Small intestine (tissue), 7 donors: Measurements from ENCODE around the gene CD55. TPM values are rescaled to one million over a fixed set of nuclear protein-coding genes. Genes with fewer than 3 reads are reported as not detected.

Source experiments
- DNase-seq, 2 donors: peaks; one replicate each; pipeline versions ENCODE4 v3.0.0 to v3.0.0-alpha.2; 2013
- FAIRE-seq: peaks from 2 replicates; lab custom pipeline; 2012; peaks lifted over from hg19 to GRCh38; lab: Jason Lieb, UNC
- H3K27ac ChIP-seq, 3 donors: one replicate each; pipeline ENCODE4 v1.5.1; 2013; ENCODE audit warnings: low read length in 2 of 3, mild to moderate bottlenecking in 2 of 3, control low read depth in 1 of 3, inconsistent platforms in 1 of 3, low read depth in 1 of 3, moderate library complexity in 1 of 3
- H3K27me3 ChIP-seq, 3 donors: one replicate each; pipeline ENCODE4 v1.6.1; 2013; ENCODE audit warnings: low read length in 3 of 3, inconsistent platforms in 1 of 3; ENCODE audit not compliant: control insufficient read depth in 3 of 3, insufficient read depth in 3 of 3
- H3K36me3 ChIP-seq, 3 donors: one replicate each; pipeline ENCODE4 v1.6.1; 2013; ENCODE audit warnings: low read length in 3 of 3, inconsistent platforms in 1 of 3, low read depth in 1 of 3, mild to moderate bottlenecking in 1 of 3, moderate library complexity in 1 of 3; ENCODE audit not compliant: control insufficient read depth in 3 of 3, insufficient read depth in 2 of 3
- H3K4me1 ChIP-seq, 3 donors: one replicate each; pipeline ENCODE4 v1.6.1; 2013; ENCODE audit warnings: low read length in 2 of 3, inconsistent platforms in 1 of 3, low read depth in 1 of 3, mild to moderate bottlenecking in 1 of 3, moderate library complexity in 1 of 3; ENCODE audit not compliant: control insufficient read depth in 3 of 3, insufficient read depth in 2 of 3
- H3K4me3 ChIP-seq, 3 donors: one replicate each; pipeline ENCODE4 v1.5.1; 2013; ENCODE audit warnings: low read length in 3 of 3, control low read depth in 1 of 3, inconsistent platforms in 1 of 3, low read depth in 1 of 3, mild to moderate bottlenecking in 1 of 3, moderate library complexity in 1 of 3
- H3K9me3 ChIP-seq, 2 donors: one replicate each; pipeline ENCODE4 v1.6.1; 2013; ENCODE audit warnings: low read depth in 1 of 2, low read length in 1 of 2; ENCODE audit not compliant: control insufficient read depth in 2 of 2, insufficient read depth in 1 of 2
- WGBS, 3 donors: extraction: QIAGEN DNeasy Blood & Tissue Kit; methylation state at CpG; one replicate each; pipeline ENCODE4 v1.1.7; 2013; 5-methylcytosine and 5-hydroxymethylcytosine counted together
- polyA plus RNA-seq, 4 donors: library from polyadenylated mRNA; stranded (reverse) in 3 of 4; unstranded in 1 of 4; fragments of 200-250 nt in 3 of 4; fragments of 120-200 nt in 1 of 4; gene quantifications; one replicate each; pipeline versions ENCODE4 v1.2.1 to v1.2.3, GENCODE V29; 2013
- donor health status: healthy with polysubstance abuse.
- donor health status: control.
- donor health status: control.
- donor health status: Bipolar disorder and iron deficiency.
- donor health status: healthy.

The CD55 gene
- polyA plus RNA-seq, 4 donors: 19.7 to 60.2 (median 38.4) TPM

DNA sequence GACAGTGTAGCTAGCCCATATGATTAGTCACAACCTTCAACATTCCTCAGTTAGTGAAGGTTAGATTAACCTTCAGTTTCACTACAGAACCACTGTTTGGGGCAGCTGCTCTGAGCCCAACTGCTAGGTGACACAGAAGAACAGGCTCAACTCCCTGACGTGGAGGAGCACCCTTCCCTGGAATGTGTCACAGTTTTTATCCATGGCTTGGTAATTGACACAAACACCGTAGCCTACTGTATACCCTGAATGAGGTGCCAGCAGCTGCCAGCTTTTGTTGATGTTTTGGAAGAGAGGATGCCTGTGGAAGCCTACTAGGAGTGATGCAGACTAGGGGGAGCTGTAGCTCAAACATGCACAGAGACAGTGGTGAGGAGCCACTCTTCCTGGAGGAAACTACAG is 76.0 kb downstream of the CD55 start:
- H3K36me3 ChIP-seq: no peaks in the 10 kb centered on the region
- WGBS, 3 donors: 49 to 64% (median 54%) methylated on average over 2 of the region's 2 CpGs
- DNase-seq: no peak
- no peak for FAIRE-seq
- no peaks in the 10 kb centered on the region for H3K4me1 ChIP-seq
- no peak overlapping the region for H3K27ac ChIP-seq
- H3K9me3 ChIP-seq: no peaks in the 10 kb centered on the region
- peaks cover 0 to 2% (median 0%) of the 10 kb centered on the region in 3 donors for H3K27me3 ChIP-seq
- H3K4me3 ChIP-seq: no peak overlapping the region

DNA sequence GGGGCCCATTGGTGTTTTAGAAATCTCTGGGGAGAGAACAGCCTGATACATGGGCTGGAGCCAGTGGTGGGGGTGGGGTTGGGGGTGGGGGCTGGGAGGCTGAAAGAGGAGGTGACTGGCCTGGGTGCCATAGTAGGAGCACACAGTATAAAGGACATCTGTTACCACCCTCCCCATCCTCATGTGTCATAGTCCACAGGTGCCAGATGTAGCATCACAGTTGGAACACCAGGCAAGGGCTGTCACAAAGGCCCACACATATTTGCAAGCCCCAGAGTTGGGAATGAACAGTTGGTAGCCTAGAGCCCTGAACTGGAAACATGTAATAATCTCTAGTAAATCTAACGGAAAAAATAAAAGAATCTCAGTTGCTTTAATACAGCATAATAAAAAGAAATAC is 77.5 kb downstream of the CD55 start:
- H3K9me3 ChIP-seq: no peaks in the 10 kb centered on the region
- H3K36me3 ChIP-seq: no peaks in the 10 kb centered on the region
- DNase-seq (no peak), FAIRE-seq (no peak)
- H3K4me1 ChIP-seq: no peaks in the 10 kb centered on the region
- H3K27me3 ChIP-seq: peaks cover 0 to 2% (median 0%) of the 10 kb centered on the region in 3 donors
- no peak overlapping the region for H3K27ac ChIP-seq
- 89 to 100% (median 93%) methylated on average over 1 of the region's 1 CpG for WGBS, 3 donors
- no peak overlapping the region for H3K4me3 ChIP-seq

DNA sequence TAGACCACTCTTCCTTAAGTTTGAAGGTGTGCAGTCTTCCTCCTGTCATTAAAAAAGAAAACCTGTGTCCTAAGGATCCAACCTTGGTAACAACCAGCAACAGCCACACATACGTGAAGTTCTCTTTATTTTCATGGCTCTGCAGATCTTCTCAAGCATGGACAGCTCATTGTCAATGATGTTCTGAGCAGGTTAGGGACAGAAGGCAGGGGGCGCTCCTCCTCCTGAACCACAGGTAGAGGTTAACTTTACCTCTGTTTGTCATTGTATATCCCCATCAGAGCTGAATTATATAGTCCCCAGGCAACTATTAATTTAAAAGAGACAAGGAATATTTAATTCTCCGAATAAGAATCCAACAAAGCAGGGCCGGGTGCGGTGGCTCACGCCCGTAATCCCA is 80.1 kb downstream of the CD55 start:
- no peak for FAIRE-seq

DNA sequence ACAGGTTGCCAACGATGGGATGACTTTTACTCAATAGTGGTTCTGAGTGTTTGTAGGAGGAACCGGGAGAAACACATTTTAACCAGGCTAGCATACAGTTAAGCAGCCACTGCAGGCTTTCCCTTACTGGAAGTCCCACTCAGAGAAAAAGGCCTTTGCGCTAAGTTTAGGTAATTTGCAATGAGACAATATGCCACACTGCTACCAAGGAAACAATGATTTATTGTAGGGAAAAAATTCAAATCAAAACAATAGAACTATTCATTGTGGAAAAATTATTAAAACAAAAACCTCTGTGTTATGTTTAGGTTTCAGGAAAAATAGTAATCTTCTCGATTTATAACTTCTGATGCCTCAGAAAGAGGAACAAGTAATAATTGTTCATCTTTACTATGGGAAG is 81.3 kb downstream of the CD55 start:
- Histone ChIP-seq H3K36me3 (no peaks in the 10 kb centered on the region), H3K4me1 (no peaks in the 10 kb centered on the region), H3K27ac (no peak overlapping the region), H3K9me3 (no peaks in the 10 kb centered on the region), H3K27me3 (peaks cover 0 to under 1% (median 0%) of the 10 kb centered on the region in 3 donors), H3K4me3 (no peak overlapping the region)
- DNase-seq (no peak), FAIRE-seq (no peak)
- 54 to 70% (median 69%) methylated on average over 4 of the region's 4 CpGs for WGBS, 3 donors

More for the DNA sequence above, 80.1 kb downstream of the CD55 start:
- Histone ChIP-seq H3K4me1 (no peaks in the 10 kb centered on the region), H3K4me3 (no peak overlapping the region), H3K36me3 (no peaks in the 10 kb centered on the region), H3K9me3 (no peaks in the 10 kb centered on the region), H3K27me3 (peaks cover 0 to 2% (median 0%) of the 10 kb centered on the region in 3 donors), H3K27ac (no peak overlapping the region)
- 95 to 98% (median 98%) methylated on average over 7 of the region's 7 CpGs for WGBS, 3 donors
- no peak for DNase-seq

DNA sequence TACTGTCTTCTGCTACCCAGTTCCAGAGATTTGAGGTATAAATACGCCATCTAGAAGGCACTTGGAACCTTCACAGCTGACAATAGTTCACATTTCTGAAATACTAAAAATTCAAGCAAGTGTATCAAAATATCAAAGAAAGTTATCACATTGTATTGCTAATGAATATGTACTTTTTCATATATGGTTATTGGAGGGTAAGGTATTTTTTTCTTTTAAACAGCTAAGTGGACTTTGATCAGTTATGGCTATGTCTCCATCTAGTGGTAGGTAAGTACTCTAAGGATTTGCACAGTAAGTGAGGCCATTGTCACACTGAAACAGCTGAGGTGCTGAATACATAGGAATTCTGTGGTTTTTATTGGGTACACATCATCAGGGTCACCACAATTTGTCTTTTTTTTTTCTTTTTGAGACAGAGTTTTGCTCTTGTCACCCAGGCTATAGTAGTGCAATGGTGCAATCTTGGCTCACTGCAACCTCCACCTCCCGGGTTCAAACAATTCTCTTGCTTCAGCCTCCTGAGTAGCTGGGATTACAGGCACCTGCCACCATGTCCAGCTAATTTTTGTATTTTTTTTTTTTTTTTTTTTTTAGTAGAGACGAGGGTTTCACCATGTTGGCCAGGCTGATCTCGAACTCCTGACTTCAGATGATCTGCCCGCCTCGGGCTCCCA is 83.5 kb downstream of the CD55 start:
- no peak overlapping the region for H3K4me3 ChIP-seq
- no peaks in the 10 kb centered on the region for H3K27me3 ChIP-seq
- no peaks in the 10 kb centered on the region for H3K4me1 ChIP-seq
- FAIRE-seq (peak; percentile 89), DNase-seq (peak; percentile 77 to 78)
- no peak overlapping the region for H3K27ac ChIP-seq
- H3K36me3 ChIP-seq: no peaks in the 10 kb centered on the region
- WGBS, 3 donors: 82 to 87% (median 84%) methylated on average over 6 of the region's 6 CpGs
- no peaks in the 10 kb centered on the region for H3K9me3 ChIP-seq

DNA sequence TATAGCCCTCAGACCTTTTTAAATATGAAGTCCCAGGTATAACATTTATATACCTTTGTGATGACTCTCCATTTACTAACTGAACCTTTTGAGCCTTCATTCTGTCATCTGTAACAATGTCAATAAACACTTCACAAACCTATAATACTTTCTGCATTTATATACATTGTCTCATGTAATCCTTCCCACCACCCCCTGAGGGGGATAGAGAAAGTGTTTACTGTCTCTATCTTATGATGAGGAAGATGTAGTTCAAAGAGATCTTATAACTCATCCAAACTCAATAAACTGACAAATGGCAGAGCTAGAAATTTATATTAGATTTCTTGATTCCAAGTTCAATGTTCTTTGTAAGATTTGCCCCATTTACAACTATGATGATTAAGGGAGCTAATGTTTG is 84.3 kb downstream of the CD55 start:
- Histone ChIP-seq H3K4me3 (no peak overlapping the region), H3K9me3 (no peaks in the 10 kb centered on the region), H3K27ac (no peak overlapping the region), H3K27me3 (no peaks in the 10 kb centered on the region), H3K4me1 (no peaks in the 10 kb centered on the region), H3K36me3 (no peaks in the 10 kb centered on the region)
- FAIRE-seq (peak; percentile 23), DNase-seq (no peak)

DNA sequence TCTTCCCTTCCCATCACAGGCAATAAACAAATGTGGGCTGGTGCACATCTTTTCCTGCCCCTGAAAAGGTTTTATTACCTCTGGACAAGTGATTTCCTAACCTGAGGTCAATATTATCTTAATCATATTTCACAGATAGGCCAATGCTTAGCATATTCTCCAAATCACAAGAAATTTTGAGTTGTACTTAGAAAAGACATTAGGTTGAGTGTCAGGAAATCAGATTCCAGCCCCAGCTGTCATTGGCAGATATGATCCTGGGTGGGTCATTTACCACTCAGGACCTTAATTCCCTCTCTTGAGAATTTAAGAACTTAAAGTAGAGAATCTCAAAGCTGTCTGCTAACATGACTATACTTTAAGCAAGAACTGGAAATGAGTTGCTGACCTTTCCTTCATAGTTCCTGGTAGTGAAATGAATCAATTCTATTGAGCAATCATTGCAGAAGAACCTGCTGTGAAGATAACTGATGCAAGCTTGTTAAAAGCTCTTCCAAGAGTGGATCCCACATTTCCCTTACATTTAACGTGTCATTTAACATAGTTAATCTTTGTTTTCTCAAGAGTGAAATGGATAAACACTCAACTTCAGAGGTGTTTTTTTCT is 86.3 kb downstream of the CD55 start:
- Histone ChIP-seq H3K36me3 (no peaks in the 10 kb centered on the region), H3K9me3 (no peaks in the 10 kb centered on the region), H3K4me3 (no peak overlapping the region), H3K27me3 (no peaks in the 10 kb centered on the region), H3K4me1 (no peaks in the 10 kb centered on the region), H3K27ac (no peak overlapping the region)
- no peak for FAIRE-seq
- WGBS, 3 donors: 21 to 42% (median 33%) methylated on average over 1 of the region's 1 CpG
- peak in 1 of 2 donors; percentile 29 for DNase-seq
